WERI-Rb-1 (cell line): Measurements from ENCODE around the gene ATP2A3.

Source experiments
- DNase-seq: peaks from one replicate; pipeline ENCODE4 v3.0.0-alpha.2; 2020
- H3K27ac ChIP-seq: fragments of 250-450 bp; sonication (Bioruptor Pico); 2 replicates; pipeline ENCODE4 v1.5.1; 2020; ENCODE audit warnings: mild to moderate bottlenecking, moderate library complexity
- H3K27me3 ChIP-seq: fragments of 250-450 bp; sonication (Bioruptor Pico); 2 replicates; pipeline ENCODE4 v1.5.1; 2021; ENCODE audit warnings: mild to moderate bottlenecking, low read depth, moderate library complexity; ENCODE audit not compliant: insufficient read depth, severe bottlenecking
- H3K36me3 ChIP-seq: fragments of 250-450 bp; sonication (Bioruptor Pico); 2 replicates; pipeline ENCODE4 v1.5.1; 2020; ENCODE audit warnings: mild to moderate bottlenecking, moderate library complexity
- H3K4me3 ChIP-seq: 2 replicates; pipeline ENCODE4 v1.5.1; 2011; ENCODE audit warnings: low read depth, mild to moderate bottlenecking, control low read depth, low read length
- H3K9me3 ChIP-seq: fragments of 250-450 bp; sonication (Bioruptor Pico); 2 replicates; pipeline ENCODE4 v1.5.1; 2021; ENCODE audit warnings: mild to moderate bottlenecking, moderate library complexity; ENCODE audit not compliant: severe bottlenecking
- TF ChIP-seq, protein P1 (sequence below): IDR thresholded peaks from 2 replicates; pipeline ENCODE4 v1.5.1; 2011; ENCODE audit warnings: low read depth, mild to moderate bottlenecking, control low read depth, inconsistent platforms, low read length

ATP2A3 gene

DNA sequence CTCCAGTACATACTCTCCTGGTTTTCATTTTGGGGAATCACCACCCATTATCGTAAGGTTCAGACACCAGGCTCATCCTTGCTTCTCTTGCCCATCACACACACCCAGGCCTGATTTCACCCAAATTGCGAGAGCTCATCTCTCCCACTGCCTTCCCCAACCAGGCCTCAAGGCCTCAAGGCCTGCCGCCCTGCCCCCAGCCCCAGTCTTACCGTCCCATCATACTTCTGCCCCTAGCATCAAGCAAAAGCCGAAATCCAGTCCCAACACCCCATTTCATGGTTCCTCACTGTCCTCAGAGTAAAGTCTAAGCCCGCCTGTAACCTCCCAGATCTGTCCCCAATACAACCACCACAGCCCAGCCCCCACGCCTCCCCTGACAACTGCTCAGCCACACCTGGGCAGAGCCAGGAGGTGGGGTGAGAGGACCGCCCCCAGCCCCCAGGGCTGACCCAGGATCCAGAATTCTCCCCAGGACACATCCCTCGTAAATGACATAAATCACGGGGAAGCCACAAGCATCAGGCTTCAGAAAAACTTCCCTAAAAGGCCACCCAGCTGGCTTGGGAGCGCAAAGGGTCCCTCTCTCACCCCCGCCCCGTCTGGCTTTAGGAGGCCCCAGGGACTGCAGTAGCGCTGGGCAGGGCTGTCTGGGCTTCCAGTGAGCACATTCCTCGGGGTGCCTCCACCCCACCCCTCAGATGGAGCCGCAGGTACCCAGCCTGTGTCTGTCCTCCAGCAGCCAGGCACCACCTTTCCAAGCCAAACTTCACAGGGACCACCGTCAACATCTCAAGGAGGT is 38.4 kb downstream of the ATP2A3 start:
- DNase-seq = no peak
- TF ChIP-seq, protein P1, sequence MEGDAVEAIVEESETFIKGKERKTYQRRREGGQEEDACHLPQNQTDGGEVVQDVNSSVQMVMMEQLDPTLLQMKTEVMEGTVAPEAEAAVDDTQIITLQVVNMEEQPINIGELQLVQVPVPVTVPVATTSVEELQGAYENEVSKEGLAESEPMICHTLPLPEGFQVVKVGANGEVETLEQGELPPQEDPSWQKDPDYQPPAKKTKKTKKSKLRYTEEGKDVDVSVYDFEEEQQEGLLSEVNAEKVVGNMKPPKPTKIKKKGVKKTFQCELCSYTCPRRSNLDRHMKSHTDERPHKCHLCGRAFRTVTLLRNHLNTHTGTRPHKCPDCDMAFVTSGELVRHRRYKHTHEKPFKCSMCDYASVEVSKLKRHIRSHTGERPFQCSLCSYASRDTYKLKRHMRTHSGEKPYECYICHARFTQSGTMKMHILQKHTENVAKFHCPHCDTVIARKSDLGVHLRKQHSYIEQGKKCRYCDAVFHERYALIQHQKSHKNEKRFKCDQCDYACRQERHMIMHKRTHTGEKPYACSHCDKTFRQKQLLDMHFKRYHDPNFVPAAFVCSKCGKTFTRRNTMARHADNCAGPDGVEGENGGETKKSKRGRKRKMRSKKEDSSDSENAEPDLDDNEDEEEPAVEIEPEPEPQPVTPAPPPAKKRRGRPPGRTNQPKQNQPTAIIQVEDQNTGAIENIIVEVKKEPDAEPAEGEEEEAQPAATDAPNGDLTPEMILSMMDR = no peak
- no peak overlapping the region for H3K4me3 ChIP-seq
- no peaks in the 10 kb centered on the region for H3K27me3 ChIP-seq
- H3K27ac ChIP-seq = no peak overlapping the region
- no peaks in the 10 kb centered on the region for H3K9me3 ChIP-seq
- no peaks in the 10 kb centered on the region for H3K36me3 ChIP-seq

DNA sequence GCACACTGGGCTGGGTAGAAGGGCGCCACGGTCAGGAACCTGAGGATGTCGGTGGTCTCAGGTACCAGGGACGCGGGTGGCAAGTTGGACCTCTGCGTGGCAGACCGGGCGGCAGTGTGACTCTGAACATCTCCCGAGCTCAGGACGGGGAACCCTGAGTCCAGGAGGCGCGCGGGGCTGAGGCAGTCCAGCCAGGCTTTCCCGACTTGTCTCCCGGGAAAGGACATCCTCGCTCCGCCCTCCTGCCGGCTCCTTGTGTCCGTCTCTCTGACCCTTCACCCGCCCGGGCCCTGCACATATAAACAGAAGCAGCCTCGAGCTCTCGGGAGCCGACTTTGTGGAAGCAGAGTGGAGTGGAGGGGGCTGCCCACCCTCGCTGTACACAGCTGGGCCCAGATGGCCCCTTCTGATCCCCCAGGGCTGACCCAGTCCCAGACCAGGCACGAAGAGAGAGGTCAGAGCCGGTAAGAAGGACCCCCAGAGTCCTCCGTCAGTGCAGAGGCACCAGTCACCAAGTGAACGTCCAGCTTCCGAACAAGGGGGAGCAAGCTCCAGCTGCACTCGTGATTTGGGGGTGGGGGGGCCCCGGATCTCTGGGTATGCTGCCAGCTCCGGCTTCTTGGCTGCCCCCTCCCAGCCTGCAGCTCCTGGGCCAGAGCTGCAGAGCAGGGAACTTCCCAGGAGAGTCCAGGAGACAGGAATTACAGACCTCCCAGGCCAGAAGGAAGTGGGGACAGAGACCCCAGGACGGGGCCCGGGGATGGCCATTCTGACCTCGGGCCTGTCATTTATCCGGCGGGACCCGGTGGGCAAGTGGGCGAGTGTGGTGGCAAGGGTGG is 39.5 kb downstream of the ATP2A3 start:
- no peak overlapping the region for H3K4me3 ChIP-seq
- no peak for DNase-seq
- H3K27me3 ChIP-seq = no peaks in the 10 kb centered on the region
- H3K36me3 ChIP-seq = no peaks in the 10 kb centered on the region
- TF ChIP-seq, protein P1 = no peak
- H3K27ac ChIP-seq = no peak overlapping the region
- H3K9me3 ChIP-seq = no peaks in the 10 kb centered on the region

DNA sequence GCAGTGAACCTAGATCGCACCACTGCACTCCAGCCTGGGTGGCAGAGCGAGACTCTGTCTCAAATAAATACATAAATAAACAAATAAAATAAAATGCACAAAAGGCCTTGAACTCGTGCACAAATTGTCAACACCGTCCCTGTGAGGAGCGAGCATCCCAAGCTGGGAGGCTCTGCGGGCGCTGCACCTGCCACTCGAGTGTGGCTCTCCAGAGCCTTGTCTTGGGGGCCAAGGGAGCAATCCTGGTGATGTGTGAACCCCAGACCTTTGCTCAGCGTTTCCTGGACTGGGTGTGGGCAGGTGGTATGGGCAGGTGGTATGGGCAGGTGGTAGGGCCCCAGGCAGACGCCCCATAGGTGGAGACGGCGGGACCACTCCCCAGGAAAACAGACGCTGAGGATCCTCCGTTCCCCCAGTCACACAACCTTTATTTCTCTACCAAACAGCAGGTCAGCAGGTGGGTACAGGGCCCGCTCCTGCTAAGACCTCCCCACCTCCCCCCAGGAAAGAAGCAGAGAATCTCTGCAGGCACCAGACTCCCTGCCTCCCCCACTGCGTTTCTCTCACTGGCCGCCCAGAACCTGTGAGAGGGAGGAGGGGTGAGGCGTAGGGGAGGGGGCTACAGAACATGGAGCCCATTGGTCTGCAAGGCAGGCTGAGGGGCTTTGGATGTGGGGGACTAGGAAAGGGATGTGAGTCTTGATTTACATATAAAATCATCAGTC is 40.6 kb downstream of the ATP2A3 start:
- no peak overlapping the region for H3K4me3 ChIP-seq
- H3K36me3 ChIP-seq = no peaks in the 10 kb centered on the region
- DNase-seq = no peak
- H3K27me3 ChIP-seq = no peaks in the 10 kb centered on the region
- TF ChIP-seq, protein P1 = no peak
- H3K27ac ChIP-seq = no peak overlapping the region
- no peaks in the 10 kb centered on the region for H3K9me3 ChIP-seq

DNA sequence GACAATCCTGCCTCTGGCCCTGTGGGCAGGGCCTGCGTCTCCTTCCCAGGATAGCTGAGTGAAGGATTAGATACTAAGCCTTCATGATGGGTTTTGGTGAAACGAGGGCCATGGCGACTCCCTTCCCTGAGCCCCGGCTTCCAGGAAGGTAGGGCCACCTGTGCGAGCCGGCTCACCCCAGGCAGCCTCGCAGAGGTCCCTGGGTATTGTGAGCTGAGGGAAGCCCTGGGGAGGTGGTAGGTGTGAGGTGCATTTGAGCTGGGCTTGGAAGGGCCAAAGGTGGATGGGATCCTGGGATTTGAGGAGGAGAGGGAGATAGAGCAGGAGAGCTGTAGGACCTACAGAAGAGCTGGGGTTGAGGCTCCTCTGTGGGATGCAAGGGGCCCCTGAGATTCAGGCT is 41.5 kb downstream of the ATP2A3 start:
- H3K9me3 ChIP-seq = no peaks in the 10 kb centered on the region
- no peaks in the 10 kb centered on the region for H3K36me3 ChIP-seq
- no peak overlapping the region for H3K4me3 ChIP-seq
- no peak for DNase-seq
- H3K27ac ChIP-seq = no peak overlapping the region
- H3K27me3 ChIP-seq = no peaks in the 10 kb centered on the region
- TF ChIP-seq, protein P1 = no peak

DNA sequence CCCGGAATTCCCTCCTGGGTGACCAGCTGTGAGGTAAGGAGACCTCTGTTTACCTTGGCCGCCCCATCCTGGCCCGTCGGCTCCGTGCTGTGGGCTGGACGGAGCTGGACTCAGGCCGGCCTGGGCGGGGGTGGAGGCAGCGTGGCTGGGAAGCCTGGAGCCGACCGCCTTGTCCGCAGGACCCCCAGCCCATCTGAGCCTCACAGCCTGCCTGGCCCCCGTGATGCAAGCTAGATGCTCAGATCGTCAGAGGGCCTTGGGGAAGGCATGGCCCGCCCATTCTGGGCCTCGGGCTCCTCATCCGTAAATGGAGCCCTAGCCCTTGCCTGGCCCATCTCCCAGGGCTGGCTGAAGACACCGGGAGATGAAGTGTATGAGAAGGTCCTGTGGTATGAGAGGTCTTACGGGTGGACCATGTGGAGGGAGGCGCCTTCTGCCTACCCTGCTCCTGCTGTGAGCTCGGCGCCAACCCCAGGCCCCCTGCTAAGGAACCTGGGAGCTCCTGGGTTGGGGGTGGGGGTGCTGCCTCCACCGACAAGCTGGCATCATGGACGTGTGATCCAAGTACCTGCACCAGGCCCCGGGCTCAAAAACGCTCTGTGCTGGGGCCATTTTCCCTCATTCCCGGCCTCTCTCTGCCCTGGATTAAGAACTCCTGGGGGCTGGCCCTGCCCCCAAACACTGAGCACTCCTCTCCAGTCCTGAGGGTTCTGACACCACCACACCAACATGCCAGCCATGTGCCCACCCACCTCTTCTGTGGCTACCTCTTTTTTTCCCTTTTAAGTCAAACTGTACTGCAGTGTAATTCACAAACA is 42.5 kb downstream of the ATP2A3 start:
- no peak overlapping the region for H3K4me3 ChIP-seq
- H3K27ac ChIP-seq = no peak overlapping the region
- H3K9me3 ChIP-seq = no peaks in the 10 kb centered on the region
- DNase-seq = no peak
- TF ChIP-seq, protein P1 = no peak
- no peaks in the 10 kb centered on the region for H3K36me3 ChIP-seq
- H3K27me3 ChIP-seq = no peaks in the 10 kb centered on the region
